ENCODE data around the gene MLXIPL.
"Not testable (repeated sequence)": the region's sequence is repeated elsewhere in the genome, so short reads cannot be mapped to it uniquely, and the experiment has no call there.

The MLXIPL gene

GRCh38 chr7:73585196-73585595 is 39.1 kb downstream of the MLXIPL start:
- no peak overlapping the region for H3K27ac ChIP-seq (ENCODE audit: low read depth in 2 of 2, low read length in 2 of 2)
- no peaks in the 10 kb centered on the region for H3K9me3 ChIP-seq (ENCODE audit: control insufficient read depth in 2 of 2, low read length in 2 of 2)
- H3K27me3 ChIP-seq (ENCODE audit: control insufficient read depth in 2 of 2, insufficient read depth in 2 of 2, low read length in 2 of 2): no peaks in the 10 kb centered on the region
- H3K4me3 ChIP-seq (ENCODE audit: low read length in 2 of 2): no peak overlapping the region
- no peak overlapping the region for H3K9ac ChIP-seq (ENCODE audit: low read depth in 1 of 2, low read length in 2 of 2)
- H3K36me3 ChIP-seq (ENCODE audit: control insufficient read depth in 2 of 2, insufficient read depth in 2 of 2, low read length in 2 of 2): no peaks in the 10 kb centered on the region
- H3K4me1 ChIP-seq (ENCODE audit: control insufficient read depth in 2 of 2, insufficient read depth in 2 of 2, low read length in 2 of 2): no peaks in the 10 kb centered on the region

DNA sequence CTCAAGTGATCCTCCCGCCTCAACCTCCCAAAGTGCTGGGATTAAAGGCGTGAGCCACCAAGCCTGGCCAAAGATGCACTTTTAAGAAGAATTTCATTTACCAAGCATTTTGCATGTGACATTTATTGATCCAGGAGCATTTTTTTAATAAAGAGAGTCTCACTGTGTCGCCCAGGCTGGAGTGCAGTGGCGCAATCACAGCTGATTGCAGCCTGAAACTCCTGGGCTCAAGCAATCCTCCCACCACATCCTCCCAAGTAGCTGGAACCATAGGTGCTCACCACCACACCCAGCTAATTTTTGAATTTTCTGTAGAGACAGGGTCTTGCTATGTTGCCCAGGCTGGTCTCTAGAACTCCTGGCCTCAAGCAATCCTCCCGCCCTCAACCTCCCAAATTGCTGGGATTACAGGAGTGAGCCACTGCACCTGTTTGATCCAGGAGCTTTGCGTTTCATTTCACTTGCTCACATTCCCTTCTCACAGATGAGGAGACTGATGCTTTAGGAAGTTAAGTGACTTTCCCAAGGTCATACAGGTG is 41.6 kb downstream of the MLXIPL start:
- Histone ChIP-seq H3K27me3 (ENCODE audit: control insufficient read depth in 2 of 2, insufficient read depth in 2 of 2, low read length in 2 of 2) (no peaks in the 10 kb centered on the region), H3K4me3 (ENCODE audit: low read length in 2 of 2) (no peak overlapping the region), H3K9ac (ENCODE audit: low read depth in 1 of 2, low read length in 2 of 2) (no peak overlapping the region), H3K27ac (ENCODE audit: low read depth in 2 of 2, low read length in 2 of 2) (no peak overlapping the region), H3K9me3 (ENCODE audit: control insufficient read depth in 2 of 2, low read length in 2 of 2) (no peaks in the 10 kb centered on the region), H3K4me1 (ENCODE audit: control insufficient read depth in 2 of 2, insufficient read depth in 2 of 2, low read length in 2 of 2) (peaks cover 3 to 4% of the 10 kb centered on the region in 2 donors), H3K36me3 (ENCODE audit: control insufficient read depth in 2 of 2, insufficient read depth in 2 of 2, low read length in 2 of 2) (no peaks in the 10 kb centered on the region)

- H3K36me3 ChIP-seq (ENCODE audit: control insufficient read depth in 2 of 2, insufficient read depth in 2 of 2, low read length in 2 of 2); H3K27ac ChIP-seq (ENCODE audit: low read depth in 2 of 2, low read length in 2 of 2); H3K4me3 ChIP-seq (ENCODE audit: low read length in 2 of 2); H3K27me3 ChIP-seq (ENCODE audit: control insufficient read depth in 2 of 2, insufficient read depth in 2 of 2, low read length in 2 of 2); H3K9me3 ChIP-seq (ENCODE audit: control insufficient read depth in 2 of 2, low read length in 2 of 2); H3K9ac ChIP-seq (ENCODE audit: low read depth in 1 of 2, low read length in 2 of 2): not testable (repeated sequence)
- H3K4me1 ChIP-seq (ENCODE audit: control insufficient read depth in 2 of 2, insufficient read depth in 2 of 2, low read length in 2 of 2): peaks cover 9 to 11% of the 10 kb centered on the region in 2 donors
Observed at GRCh38 chr7:73581006-73581405, 43.3 kb downstream of the MLXIPL start.

DNA sequence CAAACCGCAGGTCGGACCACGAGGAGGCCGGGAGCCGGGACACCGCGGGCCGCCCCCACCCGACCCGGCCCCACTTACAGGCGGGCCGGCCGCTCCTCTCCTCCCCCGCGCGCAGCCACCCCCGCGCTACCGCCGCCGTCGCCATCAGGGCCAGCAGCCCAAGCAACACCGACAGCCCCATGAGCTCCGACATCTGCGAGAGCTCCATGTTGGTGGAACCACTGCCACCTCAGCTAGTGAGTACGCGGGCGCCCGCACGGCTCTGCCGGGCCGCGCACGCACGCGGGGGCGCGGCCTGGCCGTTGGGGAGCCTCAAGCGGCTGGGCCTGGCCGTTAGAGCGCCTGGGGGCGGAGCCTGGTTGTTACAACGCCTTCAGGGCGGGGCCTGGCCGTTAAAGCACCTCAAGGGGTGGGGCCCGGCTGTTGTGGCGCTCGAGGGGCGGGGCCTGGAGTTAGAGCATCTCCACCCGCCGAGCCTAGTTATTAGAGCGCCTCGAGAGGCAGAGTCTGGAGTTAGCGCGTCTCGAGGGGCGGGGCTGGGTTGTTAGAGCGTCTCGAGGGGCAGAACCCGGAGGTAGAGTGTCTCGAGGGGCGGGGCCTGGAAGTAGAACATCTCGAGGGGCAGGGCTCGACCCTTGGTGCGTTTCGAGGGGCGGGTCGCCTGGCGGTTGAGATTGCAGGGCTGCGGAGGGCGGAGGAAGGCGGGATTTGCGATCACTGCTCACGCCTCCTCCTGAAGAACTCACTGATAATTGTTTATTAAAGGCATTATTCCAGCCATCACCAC is 45.8 kb downstream of the MLXIPL start, which contains the start of gene TBL2:
TBL2 (minus strand) TSS at position 238 of the 787 bp plus-strand sequence; CDS start at position 208, 30 bp downstream.
- Histone ChIP-seq H3K4me3 (ENCODE audit: low read length in 2 of 2) (peak within 1 kb of the TSS; percentile 91 to 93), H3K9ac (ENCODE audit: low read depth in 1 of 2, low read length in 2 of 2) (peak within 1 kb of the TSS; percentile 90 to 92), H3K27me3 (ENCODE audit: control insufficient read depth in 2 of 2, insufficient read depth in 2 of 2, low read length in 2 of 2) (no peaks in the 10 kb centered on the region), H3K9me3 (ENCODE audit: control insufficient read depth in 2 of 2, low read length in 2 of 2) (no peaks in the 10 kb centered on the region), H3K4me1 (ENCODE audit: control insufficient read depth in 2 of 2, insufficient read depth in 2 of 2, low read length in 2 of 2) (peaks cover 9 to 11% of the 10 kb centered on the region in 2 donors), H3K36me3 (ENCODE audit: control insufficient read depth in 2 of 2, insufficient read depth in 2 of 2, low read length in 2 of 2) (peaks cover 10 to 12% of the 10 kb centered on the region in 2 donors), H3K27ac (ENCODE audit: low read depth in 2 of 2, low read length in 2 of 2) (peak within 1 kb of the TSS; percentile 91 to 93)

DNA sequence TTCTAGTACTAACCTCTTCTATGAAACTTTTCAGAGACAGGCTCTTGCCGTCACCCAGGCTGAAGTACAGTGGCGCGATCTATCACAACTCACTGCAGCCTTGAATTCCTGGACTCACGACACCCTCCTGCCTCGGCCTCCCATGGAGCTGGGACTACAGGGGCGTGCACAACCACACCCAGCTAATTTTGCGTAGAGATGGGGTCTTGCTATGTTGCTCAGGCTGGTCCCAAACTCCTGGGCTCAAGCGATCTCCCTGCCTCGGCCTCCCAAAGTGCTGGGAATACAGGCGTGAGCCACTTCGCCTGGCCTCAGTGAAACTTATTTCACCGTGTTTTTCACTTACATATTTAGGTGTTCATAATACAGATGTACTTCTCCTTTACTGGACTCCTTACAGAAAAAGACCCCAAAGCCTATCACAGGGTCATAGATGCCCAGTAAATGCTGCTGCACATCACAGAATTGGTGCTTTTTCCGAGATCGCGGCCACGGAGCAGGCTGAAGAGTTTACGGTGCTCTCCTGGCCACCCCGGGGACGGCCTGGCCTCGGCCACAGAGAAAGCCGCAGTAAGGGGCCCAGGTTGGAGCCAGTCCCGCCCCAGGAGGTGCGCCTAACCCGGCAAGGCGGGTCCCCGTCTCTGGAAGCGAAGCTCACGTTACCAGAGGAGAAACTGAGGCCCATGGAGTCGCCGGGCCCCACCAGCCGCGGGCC is 46.5 kb downstream of the MLXIPL start:
- H3K27ac ChIP-seq (ENCODE audit: low read depth in 2 of 2, low read length in 2 of 2): peak overlapping the region; percentile 91 to 93
- no peaks in the 10 kb centered on the region for H3K27me3 ChIP-seq (ENCODE audit: control insufficient read depth in 2 of 2, insufficient read depth in 2 of 2, low read length in 2 of 2)
- H3K4me1 ChIP-seq (ENCODE audit: control insufficient read depth in 2 of 2, insufficient read depth in 2 of 2, low read length in 2 of 2): peaks cover 11% of the 10 kb centered on the region in 2 donors
- H3K36me3 ChIP-seq (ENCODE audit: control insufficient read depth in 2 of 2, insufficient read depth in 2 of 2, low read length in 2 of 2): peaks cover 17 to 19% of the 10 kb centered on the region in 2 donors
- peak overlapping the region; percentile 91 to 93 for H3K4me3 ChIP-seq (ENCODE audit: low read length in 2 of 2)
- no peaks in the 10 kb centered on the region for H3K9me3 ChIP-seq (ENCODE audit: control insufficient read depth in 2 of 2, low read length in 2 of 2)
- peak overlapping the region; percentile 90 to 92 for H3K9ac ChIP-seq (ENCODE audit: low read depth in 1 of 2, low read length in 2 of 2)

DNA sequence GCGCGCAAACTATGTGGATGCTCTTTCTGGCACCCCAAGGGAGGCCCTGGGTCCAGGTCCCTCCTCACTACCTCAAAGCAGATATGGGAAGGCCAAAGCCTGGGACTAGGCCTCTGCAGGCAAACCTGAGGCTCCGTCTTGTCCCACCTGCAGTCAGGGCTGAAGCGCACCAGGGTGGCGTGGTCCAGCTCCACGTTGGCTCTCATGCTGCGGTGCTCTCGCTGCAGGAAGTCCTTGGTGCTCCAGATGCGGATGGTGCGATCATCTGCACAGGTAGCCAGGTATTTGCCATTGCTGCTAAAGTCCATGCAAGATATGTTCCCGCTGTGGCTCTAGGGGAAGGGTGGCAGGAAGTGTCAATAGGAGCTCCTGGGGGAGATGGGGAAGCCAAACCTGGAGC is 50.5 kb downstream of the MLXIPL start:
- no peak overlapping the region for H3K9ac ChIP-seq (ENCODE audit: low read depth in 1 of 2, low read length in 2 of 2)
- H3K27ac ChIP-seq (ENCODE audit: low read depth in 2 of 2, low read length in 2 of 2): no peak overlapping the region
- peaks cover 8 to 11% of the 10 kb centered on the region in 2 donors for H3K4me1 ChIP-seq (ENCODE audit: control insufficient read depth in 2 of 2, insufficient read depth in 2 of 2, low read length in 2 of 2)
- H3K4me3 ChIP-seq (ENCODE audit: low read length in 2 of 2): no peak overlapping the region
- H3K9me3 ChIP-seq (ENCODE audit: control insufficient read depth in 2 of 2, low read length in 2 of 2): no peaks in the 10 kb centered on the region
- H3K36me3 ChIP-seq (ENCODE audit: control insufficient read depth in 2 of 2, insufficient read depth in 2 of 2, low read length in 2 of 2): peaks cover 42 to 44% of the 10 kb centered on the region in 2 donors
- H3K27me3 ChIP-seq (ENCODE audit: control insufficient read depth in 2 of 2, insufficient read depth in 2 of 2, low read length in 2 of 2): no peaks in the 10 kb centered on the region

DNA sequence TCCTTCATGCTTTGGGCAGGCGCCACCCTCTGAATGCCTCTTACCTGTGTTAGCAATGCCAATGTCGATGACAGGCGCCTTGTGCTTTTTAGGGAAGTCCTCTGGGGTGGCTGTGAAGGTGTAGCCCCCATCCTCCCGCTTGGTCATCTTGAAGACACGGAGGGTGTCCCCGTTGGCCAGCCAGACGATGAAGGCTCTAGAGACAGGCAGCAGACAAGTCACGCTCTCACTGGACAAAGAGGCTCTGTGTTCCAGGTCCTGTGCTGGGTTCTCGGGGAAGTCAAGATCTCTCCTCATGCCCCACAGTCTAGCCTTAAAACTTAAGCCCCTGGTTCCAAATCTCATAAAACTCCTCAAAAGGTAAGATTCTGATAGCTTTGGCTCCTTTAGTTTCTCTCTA is 51.0 kb downstream of the MLXIPL start:
- no peaks in the 10 kb centered on the region for H3K9me3 ChIP-seq (ENCODE audit: control insufficient read depth in 2 of 2, low read length in 2 of 2)
- H3K9ac ChIP-seq (ENCODE audit: low read depth in 1 of 2, low read length in 2 of 2): no peak overlapping the region
- H3K36me3 ChIP-seq (ENCODE audit: control insufficient read depth in 2 of 2, insufficient read depth in 2 of 2, low read length in 2 of 2): peaks cover 42 to 44% of the 10 kb centered on the region in 2 donors
- peaks cover 8 to 11% of the 10 kb centered on the region in 2 donors for H3K4me1 ChIP-seq (ENCODE audit: control insufficient read depth in 2 of 2, insufficient read depth in 2 of 2, low read length in 2 of 2)
- H3K27me3 ChIP-seq (ENCODE audit: control insufficient read depth in 2 of 2, insufficient read depth in 2 of 2, low read length in 2 of 2): no peaks in the 10 kb centered on the region
- no peak overlapping the region for H3K4me3 ChIP-seq (ENCODE audit: low read length in 2 of 2)
- no peak overlapping the region for H3K27ac ChIP-seq (ENCODE audit: low read depth in 2 of 2, low read length in 2 of 2)

- H3K9ac ChIP-seq (ENCODE audit: low read depth in 1 of 2, low read length in 2 of 2): no peak overlapping the region
- H3K27me3 ChIP-seq (ENCODE audit: control insufficient read depth in 2 of 2, insufficient read depth in 2 of 2, low read length in 2 of 2): no peaks in the 10 kb centered on the region
- H3K9me3 ChIP-seq (ENCODE audit: control insufficient read depth in 2 of 2, low read length in 2 of 2): no peaks in the 10 kb centered on the region
- no peak overlapping the region for H3K4me3 ChIP-seq (ENCODE audit: low read length in 2 of 2)
- H3K36me3 ChIP-seq (ENCODE audit: control insufficient read depth in 2 of 2, insufficient read depth in 2 of 2, low read length in 2 of 2): peaks cover 42 to 44% of the 10 kb centered on the region in 2 donors
- H3K27ac ChIP-seq (ENCODE audit: low read depth in 2 of 2, low read length in 2 of 2): peak overlapping the region in 1 of 2 donors; percentile 40
- peaks cover 7 to 11% of the 10 kb centered on the region in 2 donors for H3K4me1 ChIP-seq (ENCODE audit: control insufficient read depth in 2 of 2, insufficient read depth in 2 of 2, low read length in 2 of 2)
Observed at GRCh38 chr7:73572767-73573186, 51.5 kb downstream of the MLXIPL start.

GRCh38 chr7:73570977-73571376 is 53.3 kb downstream of the MLXIPL start:
- H3K9me3 ChIP-seq (ENCODE audit: control insufficient read depth in 2 of 2, low read length in 2 of 2): no peaks in the 10 kb centered on the region
- H3K27me3 ChIP-seq (ENCODE audit: control insufficient read depth in 2 of 2, insufficient read depth in 2 of 2, low read length in 2 of 2): no peaks in the 10 kb centered on the region
- H3K9ac ChIP-seq (ENCODE audit: low read depth in 1 of 2, low read length in 2 of 2): no peak overlapping the region
- H3K4me3 ChIP-seq (ENCODE audit: low read length in 2 of 2): no peak overlapping the region
- H3K27ac ChIP-seq (ENCODE audit: low read depth in 2 of 2, low read length in 2 of 2): no peak overlapping the region
- H3K36me3 ChIP-seq (ENCODE audit: control insufficient read depth in 2 of 2, insufficient read depth in 2 of 2, low read length in 2 of 2): peaks cover 42 to 44% of the 10 kb centered on the region in 2 donors
- H3K4me1 ChIP-seq (ENCODE audit: control insufficient read depth in 2 of 2, insufficient read depth in 2 of 2, low read length in 2 of 2): peaks cover 0 to 4% of the 10 kb centered on the region in 2 donors

DNA sequence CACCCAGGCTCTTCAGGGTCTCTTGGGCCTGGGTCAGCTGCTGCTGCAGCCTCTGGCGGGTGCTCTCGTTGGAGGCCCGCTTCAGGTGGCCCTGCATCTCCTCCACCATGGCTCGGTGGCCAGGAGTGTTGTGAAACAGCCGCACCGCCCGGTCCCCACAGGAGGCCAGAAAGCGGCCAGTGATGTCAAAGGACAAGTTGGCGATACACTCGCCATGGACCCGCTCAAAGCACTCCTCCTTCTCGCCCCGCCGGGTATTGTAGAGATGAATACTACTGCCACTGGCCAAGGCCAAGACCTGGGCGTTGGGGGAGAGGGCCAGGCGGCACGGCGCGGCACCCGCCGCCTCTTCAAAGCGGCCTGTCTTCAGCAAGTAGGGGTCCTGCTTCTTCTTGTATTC is 53.8 kb downstream of the MLXIPL start:
- Histone ChIP-seq H3K4me1 (ENCODE audit: control insufficient read depth in 2 of 2, insufficient read depth in 2 of 2, low read length in 2 of 2) (peaks cover 4 to 6% of the 10 kb centered on the region in 2 donors), H3K27ac (ENCODE audit: low read depth in 2 of 2, low read length in 2 of 2) (no peak overlapping the region), H3K9me3 (ENCODE audit: control insufficient read depth in 2 of 2, low read length in 2 of 2) (no peaks in the 10 kb centered on the region), H3K9ac (ENCODE audit: low read depth in 1 of 2, low read length in 2 of 2) (no peak overlapping the region), H3K27me3 (ENCODE audit: control insufficient read depth in 2 of 2, insufficient read depth in 2 of 2, low read length in 2 of 2) (no peaks in the 10 kb centered on the region), H3K36me3 (ENCODE audit: control insufficient read depth in 2 of 2, insufficient read depth in 2 of 2, low read length in 2 of 2) (peaks cover 42 to 44% of the 10 kb centered on the region in 2 donors), H3K4me3 (ENCODE audit: low read length in 2 of 2) (no peak overlapping the region)

Data from mucosa of rectum (tissue), 2 donors.